Activated CD8-positive, alpha-beta memory T cell treated with anti-CD3 and anti-CD28 coated beads, Interleukin-2, amount 50 U/mL, for 4 hours (primary cell): ENCODE results near the gene GALP.
A peak's percentile ranks its signal among the peaks of the same experiment; 100 is the strongest.
"Not testable (repeated sequence)": the region's sequence is repeated elsewhere in the genome, so short reads cannot be mapped to it uniquely, and the experiment has no call there.

Experiments used
- DNase-seq: peaks from one replicate; pipeline ENCODE4 v3.0.0-alpha.2; 2020

GALP gene

GRCh38 chr19:56175861-56176307 lies at the start of gene GALP:
Gene GALP (plus strand): TSS chr19:56176008. CDS start chr19:56177109, 1,101 bp downstream.
- not testable (repeated sequence) for DNase-seq

- DNase-seq, result no peak
Observed at GRCh38 chr19:56126983-56127780, 48.6 kb upstream of the GALP start.

GRCh38 chr19:56130006-56130405 lies 45.8 kb upstream of the GALP start:
- DNase-seq, result no peak

- no peak for DNase-seq
Observed at GRCh38 chr19:56131651-56132050, 44.2 kb upstream of the GALP start.

- DNase-seq, result no peak
Observed at GRCh38 chr19:56132316-56132822, 43.4 kb upstream of the GALP start.

GRCh38 chr19:56133858-56134653 lies 41.8 kb upstream of the GALP start:
- DNase-seq, result no peak

- no peak for DNase-seq
Observed at GRCh38 chr19:56134654-56134921, 41.2 kb upstream of the GALP start.

- no peak for DNase-seq
Observed at GRCh38 chr19:56136362-56136761, 39.4 kb upstream of the GALP start.

GRCh38 chr19:56137405-56137804 lies 38.4 kb upstream of the GALP start:
- DNase-seq, result no peak

GRCh38 chr19:56138069-56138468 lies 37.7 kb upstream of the GALP start:
- DNase-seq, result no peak

GRCh38 chr19:56139847-56140582 lies 35.8 kb upstream of the GALP start:
- DNase-seq, result no peak

GRCh38 chr19:56140583-56141416 lies 35.0 kb upstream of the GALP start, which contains the start of gene ZNF444:
Gene ZNF444 (plus strand): TSS chr19:56141287. CDS start chr19:56146912, 5,625 bp downstream.
- peak; percentile 99 for DNase-seq

- peak; percentile 35 for DNase-seq
Observed at GRCh38 chr19:56141417-56141993, 34.3 kb upstream of the GALP start.

GRCh38 chr19:56142087-56142787 lies 33.6 kb upstream of the GALP start:
- no peak for DNase-seq

GRCh38 chr19:56142897-56143434 lies 32.8 kb upstream of the GALP start:
- no peak for DNase-seq

- no peak for DNase-seq
Observed at GRCh38 chr19:56144376-56144775, 31.4 kb upstream of the GALP start.

GRCh38 chr19:56144831-56145230 lies 31.0 kb upstream of the GALP start:
- no peak for DNase-seq

- no peak for DNase-seq
Observed at GRCh38 chr19:56145698-56146097, 30.1 kb upstream of the GALP start.

GRCh38 chr19:56146904-56147303 lies 28.9 kb upstream of the GALP start:
- no peak for DNase-seq

- no peak for DNase-seq
Observed at GRCh38 chr19:56147307-56147706, 28.5 kb upstream of the GALP start.

GRCh38 chr19:56148096-56148495 lies 27.7 kb upstream of the GALP start:
- no peak for DNase-seq
